Panc1 (cell line): ENCODE data around the gene ACTR10. TPM values are rescaled to one million over a fixed set of nuclear protein-coding genes. Genes with fewer than 3 reads are reported as not detected.

ENCODE experiments used
- ATAC-seq: fragments of 200-7000 bp; cut with Tn5 transposase; 2 replicates; pipeline ENCODE4 v1.9.1; 2020; ENCODE audit warnings: mild to moderate bottlenecking, moderate library complexity
- BruUV-seq: library from RNA; stranded (reverse); fragments of 400-500 nt; replicated peaks from 2 replicates; lab custom pipeline; 2021; lab: Mats Ljungman, UMichigan
- CTCF ChIA-PET: fragments of 300-600 bp; sonication (Branson Sonifier 250); formaldehyde crosslinking; loops from one replicate; lab custom pipeline; 2022; ENCODE audit warnings: antibody characterized with exemption; lab: Charles Lee
- POLR2A ChIA-PET: fragments of 300-600 bp; sonication (Branson Sonifier 250); formaldehyde crosslinking; loops from one replicate; lab custom pipeline; 2022; ENCODE audit warnings: antibody characterized with exemption; lab: Charles Lee
- DNase-seq: peaks from one replicate; pipeline ENCODE4 v3.0.0-alpha.2; 2010; ENCODE audit warnings: low read depth, low spot score
- H3K27ac ChIP-seq: 2 replicates; pipeline ENCODE4 v1.5.1; 2011; ENCODE audit warnings: mild to moderate bottlenecking, low read length, inconsistent platforms
- H3K27me3 ChIP-seq: fragments of 200-500 bp; sonication (Bioruptor generic); 2 replicates; pipeline ENCODE4 v1.6.0; 2014; ENCODE audit warnings: low read length, inconsistent platforms; ENCODE audit not compliant: control insufficient read depth, insufficient read depth
- H3K36me3 ChIP-seq: fragments of 200-500 bp; sonication (Bioruptor generic); 2 replicates; pipeline ENCODE4 v1.5.1; 2014; ENCODE audit warnings: inconsistent platforms, mild to moderate bottlenecking, low read length, moderate library complexity; ENCODE audit not compliant: control insufficient read depth, insufficient read depth
- H3K4me1 ChIP-seq: 2 replicates; pipeline ENCODE4 v1.5.1; 2011; ENCODE audit warnings: inconsistent platforms, mild to moderate bottlenecking, low read length, moderate library complexity; ENCODE audit not compliant: control insufficient read depth, insufficient read depth
- H3K4me3 ChIP-seq, 2 experiments: 2 replicates each; pipeline ENCODE4 v1.5.1; 2011 to 2012; ENCODE audit warnings: low read depth in 2 of 2, low read length in 2 of 2, mild to moderate bottlenecking in 2 of 2, inconsistent platforms in 1 of 2, moderate library complexity in 1 of 2
- H3K9me3 ChIP-seq: fragments of 200-500 bp; sonication (Bioruptor generic); 2 replicates; pipeline ENCODE4 v1.5.1; 2014; ENCODE audit warnings: low read depth, mild to moderate bottlenecking, inconsistent platforms, low read length, moderate library complexity; ENCODE audit not compliant: control insufficient read depth, insufficient read depth
- POLR2AphosphoS5 ChIP-seq: IDR thresholded peaks from 2 replicates; pipeline ENCODE4 v1.6.1; 2012; ENCODE audit warnings: mild to moderate bottlenecking, low read depth, low read length, moderate library complexity
- SIN3A ChIP-seq: IDR thresholded peaks from 2 replicates; pipeline ENCODE4 v1.6.1; 2012; ENCODE audit warnings: low read depth, mild to moderate bottlenecking, low read length, moderate library complexity, borderline replicate concordance; ENCODE audit not compliant: insufficient read depth
- TCF7L2 ChIP-seq: IDR thresholded peaks from 2 replicates; pipeline ENCODE4 v1.6.1; 2011; ENCODE audit warnings: mild to moderate bottlenecking, low read depth, low read length, inconsistent platforms
- in situ Hi-C: cut with HindIII; loops from 2 replicates; pipeline ENCODE4 v1.10.0; 2016; ENCODE audit warnings: low sequenced_read_pairs, low pct_unique_long_range_greater_than_20kb
- intact Hi-C: fragments of 100-400 bp; cut with micrococcal nuclease; formaldehyde crosslinking; loops from one replicate; pipeline ENCODE4 v1.10.0; 2022; ENCODE audit not compliant: unreplicated experiment
- total RNA-seq: library from RNA; stranded (reverse); gene quantifications from one replicate; pipeline ENCODE4 v1.2.1, GENCODE V29; 2021; ENCODE audit not compliant: unreplicated experiment
- TF ChIP-seq, protein P1 (sequence below): fragments of 450-650 bp; IDR thresholded peaks from 2 replicates; pipeline ENCODE4 v1.5.1; 2017; ENCODE audit warnings: mild to moderate bottlenecking
- TF ChIP-seq, protein P2 (sequence below), 2 experiments: IDR thresholded peaks; 2 replicates each; pipeline ENCODE4 v1.6.1; 2011 to 2012; ENCODE audit warnings: low read depth in 2 of 2, control low read depth in 1 of 2, low read length in 1 of 2, mild to moderate bottlenecking in 1 of 2, moderate library complexity in 1 of 2; ENCODE audit not compliant: insufficient read depth in 1 of 2

The ACTR10 gene
- total RNA-seq, 1 experiment from 2014 or later: 34.9 TPM

DNA sequence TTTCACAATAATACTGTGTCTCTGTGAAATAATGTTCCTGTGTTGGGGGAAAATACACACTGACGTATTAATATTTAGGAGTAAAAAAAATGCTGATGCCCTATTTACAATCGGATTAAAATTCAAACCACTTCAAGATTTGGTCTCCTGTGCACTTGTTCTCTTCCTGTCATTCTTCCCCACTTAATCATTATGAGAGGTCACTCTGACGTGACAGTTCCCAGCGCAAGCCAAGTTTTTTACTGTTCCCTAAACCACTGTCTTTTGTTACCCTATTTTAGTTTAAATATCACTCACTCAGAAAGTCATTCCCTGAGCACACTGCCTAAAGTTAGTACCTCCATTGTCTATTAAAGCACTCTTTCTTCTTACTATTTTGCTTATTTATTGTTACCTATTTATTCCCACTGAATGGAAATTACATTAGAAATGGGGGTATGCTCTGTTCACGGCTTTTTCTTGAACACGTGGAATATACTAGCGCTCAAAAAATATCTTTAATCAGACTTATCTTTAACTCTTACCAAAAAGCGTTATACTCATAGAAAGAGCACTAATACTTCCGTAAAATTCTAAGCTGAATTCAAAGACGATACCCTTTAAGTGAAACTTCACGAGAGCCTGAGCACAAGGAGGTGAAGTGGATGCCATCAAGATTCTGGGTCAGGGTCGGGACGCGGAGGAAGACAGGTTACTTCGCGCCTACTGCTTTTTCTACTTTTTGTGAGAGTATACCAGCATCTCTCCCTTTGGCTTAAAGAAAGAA, 44.0 kb downstream of the ACTR10 start:
- intact Hi-C loops: no loop called here

DNA sequence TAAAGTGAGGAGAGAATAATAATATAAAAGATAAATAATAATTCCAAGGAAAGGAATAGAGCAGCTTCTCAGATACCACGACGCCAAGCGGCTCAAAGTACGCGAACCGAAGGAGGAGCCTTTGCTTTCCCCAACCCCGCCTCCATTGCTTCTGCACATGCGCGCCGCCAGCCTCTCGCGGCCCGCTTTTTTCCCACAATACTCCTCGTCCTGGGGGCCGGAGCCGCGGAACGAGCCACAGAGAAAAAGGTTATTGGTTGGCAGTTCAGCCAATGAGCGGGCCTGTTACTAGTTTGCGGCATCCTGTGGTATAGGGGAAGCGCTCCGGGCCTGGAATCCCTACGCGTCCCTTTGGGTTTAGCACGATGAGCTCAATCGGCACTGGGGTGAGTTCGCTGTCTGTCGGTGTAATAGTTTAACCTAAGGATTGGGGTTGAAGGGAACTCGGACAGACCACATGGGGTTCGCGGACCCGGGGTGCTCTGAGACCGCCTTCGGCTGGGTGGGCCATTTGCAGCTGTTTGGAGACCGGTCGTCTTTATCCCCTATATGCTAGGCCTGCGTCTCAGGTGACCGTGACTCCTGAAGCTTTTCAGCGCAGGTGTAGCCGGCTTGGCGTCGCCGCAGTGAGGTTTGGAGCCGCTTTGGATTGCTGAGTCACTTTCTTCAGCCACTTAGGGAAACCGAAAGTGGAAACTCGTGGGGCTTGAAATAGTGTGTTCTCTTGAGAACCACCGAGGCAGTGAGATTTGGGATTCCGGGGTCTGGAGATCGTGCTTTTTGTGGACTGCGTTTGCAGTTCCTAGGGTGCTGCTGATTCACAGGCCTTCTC, 44.8 kb downstream of the ACTR10 start, which contains the start of gene PSMA3:
Gene PSMA3, plus strand, starts transcription at position 288 of the 832 bp plus-strand sequence. Its CDS starts 78 bp downstream, at position 366.
- TSS peak; percentile 91 for BruUV-seq
- Histone ChIP-seq H3K27ac (peak within 1 kb of the TSS; percentile 96), H3K9me3 (no peaks in the 10 kb centered on the region), H3K27me3 (no peaks in the 10 kb centered on the region), H3K4me1 (peaks cover 14% of the 10 kb centered on the region), H3K36me3 (peaks cover 12% of the 10 kb centered on the region), H3K4me3 (peak within 1 kb of the TSS; percentile 81 to 97)
- TF ChIP-seq, protein P1, sequence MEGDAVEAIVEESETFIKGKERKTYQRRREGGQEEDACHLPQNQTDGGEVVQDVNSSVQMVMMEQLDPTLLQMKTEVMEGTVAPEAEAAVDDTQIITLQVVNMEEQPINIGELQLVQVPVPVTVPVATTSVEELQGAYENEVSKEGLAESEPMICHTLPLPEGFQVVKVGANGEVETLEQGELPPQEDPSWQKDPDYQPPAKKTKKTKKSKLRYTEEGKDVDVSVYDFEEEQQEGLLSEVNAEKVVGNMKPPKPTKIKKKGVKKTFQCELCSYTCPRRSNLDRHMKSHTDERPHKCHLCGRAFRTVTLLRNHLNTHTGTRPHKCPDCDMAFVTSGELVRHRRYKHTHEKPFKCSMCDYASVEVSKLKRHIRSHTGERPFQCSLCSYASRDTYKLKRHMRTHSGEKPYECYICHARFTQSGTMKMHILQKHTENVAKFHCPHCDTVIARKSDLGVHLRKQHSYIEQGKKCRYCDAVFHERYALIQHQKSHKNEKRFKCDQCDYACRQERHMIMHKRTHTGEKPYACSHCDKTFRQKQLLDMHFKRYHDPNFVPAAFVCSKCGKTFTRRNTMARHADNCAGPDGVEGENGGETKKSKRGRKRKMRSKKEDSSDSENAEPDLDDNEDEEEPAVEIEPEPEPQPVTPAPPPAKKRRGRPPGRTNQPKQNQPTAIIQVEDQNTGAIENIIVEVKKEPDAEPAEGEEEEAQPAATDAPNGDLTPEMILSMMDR: no peak
- TF ChIP-seq POLR2AphosphoS5 (peak; percentile 79), SIN3A (0 out of 2 replicates have a peak, but pooled peaks have one; percentile 39), TCF7L2 (no peak)
- TF ChIP-seq, protein P2, sequence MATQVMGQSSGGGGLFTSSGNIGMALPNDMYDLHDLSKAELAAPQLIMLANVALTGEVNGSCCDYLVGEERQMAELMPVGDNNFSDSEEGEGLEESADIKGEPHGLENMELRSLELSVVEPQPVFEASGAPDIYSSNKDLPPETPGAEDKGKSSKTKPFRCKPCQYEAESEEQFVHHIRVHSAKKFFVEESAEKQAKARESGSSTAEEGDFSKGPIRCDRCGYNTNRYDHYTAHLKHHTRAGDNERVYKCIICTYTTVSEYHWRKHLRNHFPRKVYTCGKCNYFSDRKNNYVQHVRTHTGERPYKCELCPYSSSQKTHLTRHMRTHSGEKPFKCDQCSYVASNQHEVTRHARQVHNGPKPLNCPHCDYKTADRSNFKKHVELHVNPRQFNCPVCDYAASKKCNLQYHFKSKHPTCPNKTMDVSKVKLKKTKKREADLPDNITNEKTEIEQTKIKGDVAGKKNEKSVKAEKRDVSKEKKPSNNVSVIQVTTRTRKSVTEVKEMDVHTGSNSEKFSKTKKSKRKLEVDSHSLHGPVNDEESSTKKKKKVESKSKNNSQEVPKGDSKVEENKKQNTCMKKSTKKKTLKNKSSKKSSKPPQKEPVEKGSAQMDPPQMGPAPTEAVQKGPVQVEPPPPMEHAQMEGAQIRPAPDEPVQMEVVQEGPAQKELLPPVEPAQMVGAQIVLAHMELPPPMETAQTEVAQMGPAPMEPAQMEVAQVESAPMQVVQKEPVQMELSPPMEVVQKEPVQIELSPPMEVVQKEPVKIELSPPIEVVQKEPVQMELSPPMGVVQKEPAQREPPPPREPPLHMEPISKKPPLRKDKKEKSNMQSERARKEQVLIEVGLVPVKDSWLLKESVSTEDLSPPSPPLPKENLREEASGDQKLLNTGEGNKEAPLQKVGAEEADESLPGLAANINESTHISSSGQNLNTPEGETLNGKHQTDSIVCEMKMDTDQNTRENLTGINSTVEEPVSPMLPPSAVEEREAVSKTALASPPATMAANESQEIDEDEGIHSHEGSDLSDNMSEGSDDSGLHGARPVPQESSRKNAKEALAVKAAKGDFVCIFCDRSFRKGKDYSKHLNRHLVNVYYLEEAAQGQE (IDR thresholded peaks at IDR 0.05; ENCODE audit: insufficient read depth in 1 of 2, low read depth in 2 of 2, low read length in 1 of 2): no peak
- ChIA-PET CTCF (no interaction called here), POLR2A (interaction anchor here (0.6 kb wide), 2 partner anchors 8 to 12 kb away, joined by 5 read pairs; no protein-coding TSS in a partner anchor)
- in situ Hi-C loops: no loop called here
- ATAC-seq (peak; percentile 98), DNase-seq (peak; percentile 78)
- intact Hi-C loops: no loop called here

More for the DNA sequence above, 44.0 kb downstream of the ACTR10 start:
- in situ Hi-C loops: no loop called here
- H3K27ac ChIP-seq: peak overlapping the region; percentile 96
- peaks cover 12% of the 10 kb centered on the region for H3K36me3 ChIP-seq
- TF ChIP-seq SIN3A: no peak
- no peak for TF ChIP-seq POLR2AphosphoS5
- TF ChIP-seq, protein P1: no peak
- no peak for TF ChIP-seq TCF7L2
- TF ChIP-seq, protein P2 (IDR thresholded peaks at IDR 0.05; ENCODE audit: insufficient read depth in 1 of 2, low read depth in 2 of 2, low read length in 1 of 2): no peak
- H3K4me3 ChIP-seq: peak overlapping the region; percentile 81 to 97
- ChIA-PET CTCF (no interaction called here), POLR2A (interaction anchor here (0.6 kb wide), 1 partner anchor 9 kb away, joined by 5 read pairs; no protein-coding TSS in a partner anchor)
- H3K9me3 ChIP-seq: no peaks in the 10 kb centered on the region
- BruUV-seq: TSS peak; percentile 98
- H3K4me1 ChIP-seq: peaks cover 14% of the 10 kb centered on the region
- DNase-seq (no peak), ATAC-seq (peak; percentile 62)
- no peaks in the 10 kb centered on the region for H3K27me3 ChIP-seq
